ENCODE data around the gene KLHL1. TPM values are rescaled to one million over a fixed set of nuclear protein-coding genes. Genes with fewer than 3 reads are reported as not detected.

The KLHL1 gene
- total RNA-seq, 3 donors from 2014 or later, result not detected

GRCh38 chr13:69676286-69676685, 432.0 kb downstream of the KLHL1 start:
- intact Hi-C loops (cut with DNase I; ENCODE audit: low total_unique reads), result no loop called here
- TF ChIP-seq CTCF (IDR thresholded peaks at IDR 0.05) (no peak), POLR2AphosphoS5 (IDR thresholded peaks at IDR 0.05) (no peak), POLR2A (IDR thresholded peaks at IDR 0.05) (no peak)
- Histone ChIP-seq H3K27me3 (no peaks in the 10 kb centered on the region), H3K9me3 (no peaks in the 10 kb centered on the region), H3K27ac (no peak overlapping the region), H3K4me3 (no peak overlapping the region), H3K36me3 (no peaks in the 10 kb centered on the region), H3K4me1 (no peaks in the 10 kb centered on the region)
- no peak for DNase-seq (ENCODE audit: low spot score in 2 of 2)

- Histone ChIP-seq H3K27ac (no peak overlapping the region), H3K27me3 (no peaks in the 10 kb centered on the region), H3K36me3 (no peaks in the 10 kb centered on the region), H3K4me1 (no peaks in the 10 kb centered on the region), H3K4me3 (no peak overlapping the region), H3K9me3 (peaks cover 7 to 32% of the 10 kb centered on the region in 2 donors)
- TF ChIP-seq POLR2A (IDR thresholded peaks at IDR 0.05) (no peak), POLR2AphosphoS5 (IDR thresholded peaks at IDR 0.05) (no peak), CTCF (IDR thresholded peaks at IDR 0.05) (no peak)
- intact Hi-C loops (cut with DNase I; ENCODE audit: low total_unique reads), result no loop called here
- DNase-seq (ENCODE audit: low spot score in 2 of 2), result no peak
Measured at GRCh38 chr13:69660155-69660554, 448.1 kb downstream of the KLHL1 start.

- H3K4me1 ChIP-seq, result no peaks in the 10 kb centered on the region
- no peak overlapping the region for H3K27ac ChIP-seq
- intact Hi-C loops (cut with DNase I; ENCODE audit: low total_unique reads), result no loop called here
- no peaks in the 10 kb centered on the region for H3K27me3 ChIP-seq
- H3K4me3 ChIP-seq, result no peak overlapping the region
- H3K9me3 ChIP-seq, result peaks cover 7 to 38% of the 10 kb centered on the region in 2 donors
- H3K36me3 ChIP-seq, result no peaks in the 10 kb centered on the region
- no peak for DNase-seq (ENCODE audit: low spot score in 2 of 2)
- TF ChIP-seq POLR2AphosphoS5 (IDR thresholded peaks at IDR 0.05) (no peak), CTCF (IDR thresholded peaks at IDR 0.05) (no peak), POLR2A (IDR thresholded peaks at IDR 0.05) (no peak)
Measured at GRCh38 chr13:69657676-69658075, 450.6 kb downstream of the KLHL1 start.

- no peak for DNase-seq (ENCODE audit: low spot score in 2 of 2)
- intact Hi-C loops (cut with DNase I; ENCODE audit: low total_unique reads), result no loop called here
- H3K4me1 ChIP-seq, result no peaks in the 10 kb centered on the region
- H3K27ac ChIP-seq, result no peak overlapping the region
- no peaks in the 10 kb centered on the region for H3K36me3 ChIP-seq
- H3K27me3 ChIP-seq, result no peaks in the 10 kb centered on the region
- H3K4me3 ChIP-seq, result no peak overlapping the region
- peaks cover 0 to 21% of the 10 kb centered on the region in 2 donors for H3K9me3 ChIP-seq
- no peak for TF ChIP-seq POLR2AphosphoS5 (IDR thresholded peaks at IDR 0.05)
- no peak for TF ChIP-seq POLR2A (IDR thresholded peaks at IDR 0.05)
- no peak for TF ChIP-seq CTCF (IDR thresholded peaks at IDR 0.05)
Measured at GRCh38 chr13:69654392-69654791, 453.9 kb downstream of the KLHL1 start.

Other genes with a start within 250 kb of the KLHL1 start
- gene ATXN8OS, start 626 bp downstream of the KLHL1 start, total RNA-seq, result not detected